NCI-H1092 (cell line): Measurements from ENCODE around the gene WNT9B.

Source experiments
- DNase-seq: peaks from one replicate; lab custom pipeline; 2025; lab: John Stamatoyannopoulos, UW

Gene WNT9B, protein sequence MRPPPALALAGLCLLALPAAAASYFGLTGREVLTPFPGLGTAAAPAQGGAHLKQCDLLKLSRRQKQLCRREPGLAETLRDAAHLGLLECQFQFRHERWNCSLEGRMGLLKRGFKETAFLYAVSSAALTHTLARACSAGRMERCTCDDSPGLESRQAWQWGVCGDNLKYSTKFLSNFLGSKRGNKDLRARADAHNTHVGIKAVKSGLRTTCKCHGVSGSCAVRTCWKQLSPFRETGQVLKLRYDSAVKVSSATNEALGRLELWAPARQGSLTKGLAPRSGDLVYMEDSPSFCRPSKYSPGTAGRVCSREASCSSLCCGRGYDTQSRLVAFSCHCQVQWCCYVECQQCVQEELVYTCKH

GRCh38 chr17:46851029-46851741 is at the start of gene WNT9B:
Gene WNT9B, plus strand, starts transcription at chr17:46851583. Its CDS starts 56 bp downstream, at chr17:46851639.
- DNase-seq: no peak

GRCh38 chr17:46802800-46803199 is 48.6 kb upstream of the WNT9B start:
- no peak for DNase-seq

- DNase-seq: no peak
These were observed 47.8 kb upstream of the WNT9B start for GRCh38 chr17:46803544-46803943.

GRCh38 chr17:46805771-46806170 is 45.6 kb upstream of the WNT9B start:
- no peak for DNase-seq

DNA sequence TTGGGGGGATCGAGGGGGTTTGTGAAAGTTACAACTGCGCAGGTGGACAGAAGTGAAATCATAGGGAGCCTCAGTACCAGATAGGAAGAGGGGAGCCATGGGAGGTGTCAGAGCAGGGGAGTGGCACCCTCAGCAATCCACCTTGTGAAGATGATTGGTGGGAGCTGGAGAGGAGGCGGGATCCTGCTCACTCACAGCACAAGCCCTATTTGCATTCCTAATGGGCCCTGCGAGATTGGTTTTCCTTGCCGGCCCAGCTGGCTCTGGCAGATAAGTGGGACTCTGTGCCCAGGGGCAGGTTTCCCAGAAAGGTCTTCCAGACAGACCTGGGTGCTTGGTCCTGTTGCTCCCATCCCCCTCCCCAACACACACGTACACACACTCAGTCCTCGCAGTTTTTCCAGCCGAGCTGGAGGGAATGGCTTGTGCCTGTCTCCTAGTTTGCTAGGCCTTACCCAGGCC is 42.2 kb upstream of the WNT9B start:
- DNase-seq: no peak

GRCh38 chr17:46810837-46811236 is 40.5 kb upstream of the WNT9B start:
- DNase-seq: no peak

DNA sequence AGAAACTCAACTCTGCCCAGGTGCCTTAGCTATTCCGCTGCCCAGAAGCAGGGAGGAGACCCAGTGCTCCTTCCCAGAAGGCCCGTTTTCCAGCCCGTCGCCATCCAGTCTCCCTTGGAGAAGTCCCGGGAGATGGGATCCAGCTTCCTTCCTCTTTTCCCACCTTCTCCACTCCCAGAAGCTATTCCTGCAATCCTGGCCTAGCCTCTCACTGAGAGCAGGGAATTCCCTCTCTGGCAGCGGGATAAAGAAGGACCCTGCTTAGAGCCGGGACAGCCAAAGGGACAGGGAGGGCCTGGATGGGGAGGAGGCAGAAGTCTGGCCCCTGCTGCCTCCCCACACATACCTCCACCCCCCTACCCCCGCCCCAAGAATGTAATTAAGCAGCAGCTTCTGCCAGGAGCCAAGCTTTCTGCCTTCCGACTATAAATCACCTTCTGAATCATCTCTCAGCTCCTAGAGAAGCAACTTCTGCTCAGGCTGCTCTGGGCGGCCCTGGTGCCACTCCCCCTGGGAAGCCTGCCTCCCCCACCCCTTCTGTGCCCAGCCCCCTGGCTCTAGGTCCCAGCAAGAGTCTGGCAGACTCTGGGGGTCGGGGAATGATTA is 39.3 kb upstream of the WNT9B start:
- DNase-seq: no peak

GRCh38 chr17:46812624-46813318 is 38.6 kb upstream of the WNT9B start:
- no peak for DNase-seq

- no peak for DNase-seq
These were observed 37.5 kb upstream of the WNT9B start for GRCh38 chr17:46813920-46814319.

- no peak for DNase-seq
These were observed 36.9 kb upstream of the WNT9B start for GRCh38 chr17:46814446-46814845.

DNA sequence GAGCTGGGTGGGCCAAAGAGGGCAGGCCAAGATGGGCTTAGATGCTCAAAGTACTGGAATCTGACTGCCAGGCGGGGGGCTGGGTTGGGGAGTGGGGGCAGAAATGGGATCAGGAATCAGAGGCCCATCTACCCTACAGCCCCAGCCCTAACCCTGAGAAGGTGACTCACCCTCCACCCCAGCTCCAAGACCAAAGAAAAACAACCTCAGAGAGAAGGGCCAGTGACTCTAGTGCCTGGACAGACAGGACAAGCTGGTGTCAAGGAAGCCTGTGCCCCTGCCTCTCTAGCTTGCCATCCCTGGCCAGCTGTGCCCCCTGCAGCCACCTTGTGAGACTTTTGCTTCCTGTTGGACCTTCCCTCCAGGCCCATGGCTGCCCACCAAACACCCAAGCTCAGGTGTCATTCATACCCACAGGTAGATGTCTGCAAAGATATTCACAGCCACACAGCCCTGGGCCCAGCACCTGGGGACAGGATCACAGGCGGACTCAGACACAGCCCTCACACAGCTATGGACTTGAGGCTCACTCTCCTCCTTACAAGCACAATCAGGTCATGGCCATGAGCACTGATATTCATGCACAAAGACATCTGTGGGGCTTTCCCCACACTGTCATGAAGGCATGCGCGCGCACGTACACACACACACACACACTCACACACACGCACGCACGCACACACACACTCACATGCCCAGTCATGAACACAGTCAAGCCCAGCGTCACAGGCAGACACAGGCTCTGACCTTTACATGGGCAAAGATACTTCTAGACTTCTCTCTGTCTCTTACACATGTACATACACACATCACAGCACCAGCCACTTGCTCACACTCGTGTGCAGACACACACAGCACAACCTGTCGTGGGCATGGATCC is 35.7 kb upstream of the WNT9B start:
- DNase-seq: no peak

DNA sequence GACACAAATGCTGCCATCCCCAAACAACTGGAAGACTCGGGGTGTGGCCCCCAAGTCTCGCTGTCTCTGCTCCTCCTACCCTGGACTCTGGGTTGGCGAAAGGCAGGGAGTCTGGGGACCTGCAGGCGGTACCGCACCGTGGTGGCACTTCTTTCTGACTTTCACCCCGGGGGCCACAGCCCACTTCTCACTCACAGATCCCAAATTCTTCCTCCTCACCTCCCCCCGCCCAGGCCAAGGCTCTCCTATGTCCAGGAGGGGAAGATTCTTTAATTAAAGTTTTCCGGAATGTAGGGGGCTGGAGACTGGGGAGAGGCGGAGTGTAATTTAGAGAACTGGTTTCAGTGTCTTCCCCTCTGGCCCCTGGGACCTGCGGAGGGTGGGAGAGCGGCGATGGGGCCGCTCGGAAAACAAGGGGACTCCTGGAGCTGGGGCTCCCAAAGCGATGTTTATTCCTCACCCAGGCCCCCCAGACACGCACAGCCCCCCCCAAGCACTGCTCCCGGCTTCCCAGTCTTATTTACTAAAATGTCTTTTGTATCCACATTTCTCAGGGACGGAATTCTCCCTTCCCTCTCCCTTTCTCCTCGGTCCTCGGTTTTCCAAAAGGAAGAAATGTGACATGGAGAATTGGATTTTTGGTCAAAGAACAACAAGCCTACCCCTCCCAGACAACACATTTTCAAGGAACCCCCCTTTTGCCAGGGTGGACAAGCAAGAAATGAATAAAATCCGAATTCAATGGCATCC is 34.1 kb upstream of the WNT9B start:
- DNase-seq: no peak

DNA sequence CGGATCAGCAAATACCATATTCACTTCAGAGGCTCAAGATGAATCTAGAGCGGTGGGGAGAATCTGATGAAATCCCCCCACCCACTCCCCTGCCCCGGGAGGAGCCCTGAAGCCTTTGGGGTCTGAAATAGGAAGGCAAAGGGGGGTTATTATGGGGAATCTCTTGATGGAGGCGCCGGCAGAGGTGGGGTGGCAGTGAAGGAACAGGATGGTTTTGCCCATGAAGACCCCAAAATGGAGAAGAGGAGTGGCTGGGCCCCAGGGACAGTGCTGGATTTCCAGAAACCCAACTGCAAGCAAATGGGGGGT is 33.5 kb upstream of the WNT9B start:
- DNase-seq: no peak

GRCh38 chr17:46818316-46818928 is 33.0 kb upstream of the WNT9B start, which contains the start of gene WNT3:
Gene WNT3, minus strand, starts transcription at chr17:46818692. Its CDS starts 95 bp downstream, at chr17:46818597.
- DNase-seq: no peak

- no peak for DNase-seq
These were observed 32.2 kb upstream of the WNT9B start for GRCh38 chr17:46818929-46819859.

DNA sequence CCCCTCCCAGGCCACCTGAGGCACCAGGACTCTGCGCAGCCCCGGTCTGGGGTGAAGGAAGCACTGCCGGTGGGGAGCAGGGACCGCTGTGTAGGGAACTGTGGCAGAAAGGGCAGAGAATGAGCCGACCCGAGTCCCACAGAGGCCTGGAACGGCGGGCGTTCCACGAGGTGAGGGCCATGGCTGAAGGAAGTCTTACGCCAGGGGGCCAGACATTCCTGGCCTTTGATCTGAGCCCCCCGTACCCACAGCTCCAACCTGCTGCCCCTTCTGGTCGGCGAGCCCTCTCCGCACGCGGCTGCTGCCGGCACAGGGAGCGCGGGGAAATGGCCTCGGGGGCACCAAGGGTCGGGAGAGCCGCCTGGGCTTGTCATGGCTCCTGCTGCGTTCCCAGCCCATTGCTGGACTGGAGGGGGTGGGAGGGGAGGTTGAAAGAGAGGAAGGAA is 31.5 kb upstream of the WNT9B start:
- no peak for DNase-seq

GRCh38 chr17:46820592-46821450 is 30.6 kb upstream of the WNT9B start:
- DNase-seq: no peak
